Measurements from ENCODE around the gene PAK6. TPM values are rescaled to one million over a fixed set of nuclear protein-coding genes. Genes with fewer than 3 reads are reported as not detected.

Gene PAK6
- total RNA-seq, 2 donors from 2014 or later: 7.7 to 9.1 TPM

DNA sequence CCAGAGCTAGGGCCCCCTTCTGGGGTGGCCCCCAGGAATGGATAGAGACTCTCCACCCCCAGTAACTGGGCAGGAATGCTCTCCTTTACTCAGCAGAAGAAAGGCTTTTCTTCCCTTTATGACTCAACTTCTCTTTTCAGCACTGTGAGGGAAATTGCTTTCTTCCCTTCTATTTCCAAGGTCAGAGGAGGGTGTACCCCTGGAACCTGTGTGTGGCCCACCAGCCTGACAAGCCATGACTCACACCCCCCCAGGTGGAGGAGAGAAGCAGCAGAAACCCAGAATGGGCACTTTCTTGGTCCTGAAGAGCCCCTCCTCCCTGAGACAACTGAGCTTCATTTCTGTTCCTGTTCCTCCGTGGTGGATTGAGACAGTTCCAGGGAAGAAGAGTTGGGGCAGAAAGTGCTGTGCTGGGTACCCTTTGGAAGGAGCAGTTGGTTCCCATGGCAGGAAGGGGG, 46.7 kb downstream of the PAK6 start:
- Histone ChIP-seq H3K9me3 (ENCODE audit: control insufficient read depth, low read length) (no peaks in the 10 kb centered on the region), H3K4me1 (ENCODE audit: control insufficient read depth, insufficient read depth, low read length) (no peaks in the 10 kb centered on the region), H3K4me3 (ENCODE audit: low read length) (no peak overlapping the region), H3K9ac (ENCODE audit: extremely low read depth, low read length, poor library complexity, severe bottlenecking) (no peak overlapping the region), H3K36me3 (ENCODE audit: control insufficient read depth, insufficient read depth, low read length) (no peaks in the 10 kb centered on the region), H3K27ac (ENCODE audit: low read depth, low read length) (peak overlapping the region; percentile 22), H3K27me3 (ENCODE audit: control insufficient read depth, insufficient read depth, low read length, poor library complexity, severe bottlenecking) (peaks cover 100% of the 10 kb centered on the region)
- WGBS, 2 experiments (ENCODE audit: insufficient coverage in 1 of 2, insufficient read length in 1 of 2): 17% methylated on average over 1 of the region's 1 CpG; no CpG with 5 or more reads in 1 of the 2 experiments
- TF ChIP-seq, protein P1, sequence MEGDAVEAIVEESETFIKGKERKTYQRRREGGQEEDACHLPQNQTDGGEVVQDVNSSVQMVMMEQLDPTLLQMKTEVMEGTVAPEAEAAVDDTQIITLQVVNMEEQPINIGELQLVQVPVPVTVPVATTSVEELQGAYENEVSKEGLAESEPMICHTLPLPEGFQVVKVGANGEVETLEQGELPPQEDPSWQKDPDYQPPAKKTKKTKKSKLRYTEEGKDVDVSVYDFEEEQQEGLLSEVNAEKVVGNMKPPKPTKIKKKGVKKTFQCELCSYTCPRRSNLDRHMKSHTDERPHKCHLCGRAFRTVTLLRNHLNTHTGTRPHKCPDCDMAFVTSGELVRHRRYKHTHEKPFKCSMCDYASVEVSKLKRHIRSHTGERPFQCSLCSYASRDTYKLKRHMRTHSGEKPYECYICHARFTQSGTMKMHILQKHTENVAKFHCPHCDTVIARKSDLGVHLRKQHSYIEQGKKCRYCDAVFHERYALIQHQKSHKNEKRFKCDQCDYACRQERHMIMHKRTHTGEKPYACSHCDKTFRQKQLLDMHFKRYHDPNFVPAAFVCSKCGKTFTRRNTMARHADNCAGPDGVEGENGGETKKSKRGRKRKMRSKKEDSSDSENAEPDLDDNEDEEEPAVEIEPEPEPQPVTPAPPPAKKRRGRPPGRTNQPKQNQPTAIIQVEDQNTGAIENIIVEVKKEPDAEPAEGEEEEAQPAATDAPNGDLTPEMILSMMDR (conservative IDR thresholded peaks at IDR 0.05): no peak
- no peak overlapping the region for H3K4me3 Mint-ChIP-seq
- H3K4me1 Mint-ChIP-seq: peaks cover 4% of the 10 kb centered on the region
- H3K36me3 Mint-ChIP-seq (ENCODE audit: low read depth): no peaks in the 10 kb centered on the region
- no peaks in the 10 kb centered on the region for H3K9me3 Mint-ChIP-seq
- H3K27me3 Mint-ChIP-seq (ENCODE audit: insufficient read depth): peaks cover 90% of the 10 kb centered on the region
- no peak for DNase-seq
- H3K27ac Mint-ChIP-seq: no peak overlapping the region

- no peak overlapping the region for H3K4me3 Mint-ChIP-seq
- no peak overlapping the region for H3K27ac ChIP-seq (ENCODE audit: low read depth, low read length)
- TF ChIP-seq, protein P1 (conservative IDR thresholded peaks at IDR 0.05): no peak
- no peaks in the 10 kb centered on the region for H3K9me3 Mint-ChIP-seq
- H3K4me3 ChIP-seq (ENCODE audit: low read length): no peak overlapping the region
- no peak for DNase-seq
- no peaks in the 10 kb centered on the region for H3K9me3 ChIP-seq (ENCODE audit: control insufficient read depth, low read length)
- no peak overlapping the region for H3K9ac ChIP-seq (ENCODE audit: extremely low read depth, low read length, poor library complexity, severe bottlenecking)
- no peaks in the 10 kb centered on the region for H3K36me3 Mint-ChIP-seq (ENCODE audit: low read depth)
- peaks cover 100% of the 10 kb centered on the region for H3K27me3 ChIP-seq (ENCODE audit: control insufficient read depth, insufficient read depth, low read length, poor library complexity, severe bottlenecking)
- no peak overlapping the region for H3K27ac Mint-ChIP-seq
- no peaks in the 10 kb centered on the region for H3K4me1 ChIP-seq (ENCODE audit: control insufficient read depth, insufficient read depth, low read length)
- no peaks in the 10 kb centered on the region for H3K36me3 ChIP-seq (ENCODE audit: control insufficient read depth, insufficient read depth, low read length)
- H3K4me1 Mint-ChIP-seq: peaks cover 3% of the 10 kb centered on the region
- H3K27me3 Mint-ChIP-seq (ENCODE audit: insufficient read depth): peaks cover 88% of the 10 kb centered on the region
- WGBS, 2 experiments (ENCODE audit: insufficient coverage in 1 of 2, insufficient read length in 1 of 2): 50 to 62% methylated on average over 3 to 7 of the region's 7 CpGs
These were observed 47.2 kb downstream of the PAK6 start for GRCh38 chr15:40286061-40286532.

DNA sequence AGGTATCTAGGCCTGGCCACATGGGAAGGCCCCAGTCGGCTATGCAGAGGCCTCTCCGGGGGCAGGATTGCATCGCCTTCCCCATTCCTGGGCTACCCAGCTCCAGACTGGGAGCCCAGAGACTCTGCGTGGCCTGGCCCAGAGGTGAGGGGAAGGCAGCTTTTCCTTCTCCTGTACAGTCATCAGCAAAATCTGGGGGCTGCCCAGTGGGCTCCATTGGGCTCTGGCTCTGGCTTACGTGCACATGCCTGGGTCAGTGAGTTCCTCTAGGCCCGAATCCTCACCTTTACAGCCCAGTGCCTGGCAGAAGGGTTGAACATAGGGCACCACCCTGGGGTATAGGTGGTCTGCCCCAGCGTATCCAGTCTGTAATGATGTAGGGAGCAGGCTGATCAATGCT, 47.9 kb downstream of the PAK6 start:
- DNase-seq: no peak
- Histone ChIP-seq H3K9me3 (ENCODE audit: control insufficient read depth, low read length) (no peaks in the 10 kb centered on the region), H3K9ac (ENCODE audit: extremely low read depth, low read length, poor library complexity, severe bottlenecking) (no peak overlapping the region), H3K27me3 (ENCODE audit: control insufficient read depth, insufficient read depth, low read length, poor library complexity, severe bottlenecking) (peaks cover 100% of the 10 kb centered on the region), H3K36me3 (ENCODE audit: control insufficient read depth, insufficient read depth, low read length) (no peaks in the 10 kb centered on the region), H3K4me3 (ENCODE audit: low read length) (no peak overlapping the region), H3K27ac (ENCODE audit: low read depth, low read length) (no peak overlapping the region), H3K4me1 (ENCODE audit: control insufficient read depth, insufficient read depth, low read length) (no peaks in the 10 kb centered on the region)
- Mint-ChIP-seq H3K4me1 (peaks cover 2% of the 10 kb centered on the region), H3K27me3 (ENCODE audit: insufficient read depth) (peaks cover 88% of the 10 kb centered on the region), H3K4me3 (no peak overlapping the region), H3K36me3 (ENCODE audit: low read depth) (no peaks in the 10 kb centered on the region), H3K9me3 (no peaks in the 10 kb centered on the region), H3K27ac (no peak overlapping the region)
- WGBS, 2 experiments (ENCODE audit: insufficient coverage in 1 of 2, insufficient read length in 1 of 2): 71 to 83% methylated on average over 1 to 7 of the region's 7 CpGs
- TF ChIP-seq, protein P1 (conservative IDR thresholded peaks at IDR 0.05): no peak
